ENCODE measurements around the gene GPR21. TPM values are rescaled to one million over a fixed set of nuclear protein-coding genes. Genes with fewer than 3 reads are reported as not detected.

Gene GPR21
- total RNA-seq, 1 donor from 2014 or later, result not detected

- Histone ChIP-seq H3K4me1 (no peaks in the 10 kb centered on the region), H3K27me3 (no peaks in the 10 kb centered on the region), H3K4me3 (no peak overlapping the region), H3K9me3 (no peaks in the 10 kb centered on the region), H3K27ac (no peak overlapping the region), H3K36me3 (peaks cover 0 to 34% of the 10 kb centered on the region in 2 donors)
- TF ChIP-seq POLR2AphosphoS5 (IDR thresholded peaks at IDR 0.05; ENCODE audit: insufficient read depth in 1 of 2, low read depth in 1 of 2) (no peak), POLR2A (IDR thresholded peaks at IDR 0.05) (no peak), CTCF (IDR thresholded peaks at IDR 0.05) (no peak)
- no peak for DNase-seq (ENCODE audit: extremely low spot score in 2 of 2)
- intact Hi-C loops (cut with DNase I), result no loop called here
Measured at GRCh38 chr9:123072407-123072995, 39.0 kb downstream of the GPR21 start.

- TF ChIP-seq CTCF (IDR thresholded peaks at IDR 0.05), result no peak
- TF ChIP-seq POLR2A (IDR thresholded peaks at IDR 0.05), result no peak
- Histone ChIP-seq H3K27me3 (no peaks in the 10 kb centered on the region), H3K4me1 (no peaks in the 10 kb centered on the region), H3K36me3 (peaks cover 0 to 37% of the 10 kb centered on the region in 2 donors), H3K4me3 (peak overlapping the region in 1 of 2 donors; percentile 7), H3K9me3 (no peaks in the 10 kb centered on the region), H3K27ac (peak overlapping the region; percentile 52)
- intact Hi-C loops (cut with DNase I), result no loop called here
- no peak for DNase-seq (ENCODE audit: extremely low spot score in 2 of 2)
Measured at GRCh38 chr9:123073441-123073840, 40.0 kb downstream of the GPR21 start.

- Histone ChIP-seq H3K36me3 (peaks cover 0 to 42% of the 10 kb centered on the region in 2 donors), H3K9me3 (no peaks in the 10 kb centered on the region), H3K4me3 (peak overlapping the region in 1 of 2 donors; percentile 7), H3K27ac (peak overlapping the region; percentile 52), H3K27me3 (no peaks in the 10 kb centered on the region), H3K4me1 (no peaks in the 10 kb centered on the region)
- no peak for DNase-seq (ENCODE audit: extremely low spot score in 2 of 2)
- intact Hi-C loops (cut with DNase I), result no loop called here
- TF ChIP-seq CTCF (IDR thresholded peaks at IDR 0.05) (no peak), POLR2AphosphoS5 (IDR thresholded peaks at IDR 0.05; ENCODE audit: insufficient read depth in 1 of 2, low read depth in 1 of 2) (no peak), POLR2A (IDR thresholded peaks at IDR 0.05) (no peak)
Measured at GRCh38 chr9:123073991-123074422, 40.5 kb downstream of the GPR21 start.

GRCh38 chr9:123074628-123075027 lies 41.2 kb downstream of the GPR21 start:
- intact Hi-C loops (cut with DNase I), result no loop called here
- Histone ChIP-seq H3K27me3 (no peaks in the 10 kb centered on the region), H3K9me3 (no peaks in the 10 kb centered on the region), H3K27ac (no peak overlapping the region), H3K36me3 (peaks cover 0 to 47% of the 10 kb centered on the region in 2 donors), H3K4me3 (no peak overlapping the region), H3K4me1 (no peaks in the 10 kb centered on the region)
- no peak for DNase-seq (ENCODE audit: extremely low spot score in 2 of 2)
- TF ChIP-seq POLR2AphosphoS5 (IDR thresholded peaks at IDR 0.05; ENCODE audit: insufficient read depth in 1 of 2, low read depth in 1 of 2) (no peak), POLR2A (IDR thresholded peaks at IDR 0.05) (no peak), CTCF (IDR thresholded peaks at IDR 0.05) (no peak)

GRCh38 chr9:123080444-123080843 lies 47.0 kb downstream of the GPR21 start:
- no peaks in the 10 kb centered on the region for H3K4me1 ChIP-seq
- no peak overlapping the region for H3K4me3 ChIP-seq
- intact Hi-C loops (cut with DNase I), result no loop called here
- DNase-seq (ENCODE audit: extremely low spot score in 2 of 2), result no peak
- H3K27ac ChIP-seq, result no peak overlapping the region
- no peak for TF ChIP-seq POLR2A (IDR thresholded peaks at IDR 0.05)
- no peak for TF ChIP-seq POLR2AphosphoS5 (IDR thresholded peaks at IDR 0.05; ENCODE audit: insufficient read depth in 1 of 2, low read depth in 1 of 2)
- TF ChIP-seq CTCF (IDR thresholded peaks at IDR 0.05), result no peak
- no peaks in the 10 kb centered on the region for H3K9me3 ChIP-seq
- H3K36me3 ChIP-seq, result peaks cover 0 to 47% of the 10 kb centered on the region in 2 donors
- no peaks in the 10 kb centered on the region for H3K27me3 ChIP-seq
